OCI-LY1 (cell line): Measurements from ENCODE around the gene SLC2A9.

Experiments used
- H2AFZ ChIP-seq: fragments of 200-600 bp; sonication (generic), shearing (Covaris generic); 2 replicates; pipeline ENCODE4 v1.6.0; 2014; ENCODE audit warnings: antibody characterized with exemption, mild to moderate bottlenecking, low read length
- H3F3A ChIP-seq: fragments of 200-600 bp; sonication (generic), shearing (Covaris generic); 2 replicates; pipeline ENCODE4 v1.6.0; 2014; ENCODE audit warnings: mild to moderate bottlenecking, antibody characterized with exemption, low read length, moderate library complexity; ENCODE audit not compliant: insufficient read depth
- H3K27ac ChIP-seq: fragments of 200-600 bp; sonication (generic); 2 replicates; pipeline ENCODE4 v1.5.1; 2014; ENCODE audit warnings: low read length, mixed run types, mild to moderate bottlenecking, low read depth; ENCODE audit not compliant: poor library complexity, severe bottlenecking
- H3K27me3 ChIP-seq: fragments of 200-600 bp; sonication (generic); 2 replicates; pipeline ENCODE4 v1.6.0; 2014; ENCODE audit warnings: antibody characterized with exemption, mild to moderate bottlenecking, low read length, moderate library complexity; ENCODE audit not compliant: insufficient read depth
- H3K36me3 ChIP-seq: fragments of 200-600 bp; sonication (generic); 2 replicates; pipeline ENCODE4 v1.6.1; 2014; ENCODE audit warnings: mild to moderate bottlenecking, antibody characterized with exemption, low read length, moderate library complexity, mixed read lengths; ENCODE audit not compliant: insufficient read depth
- H3K4me1 ChIP-seq: fragments of 200-600 bp; sonication (generic); 2 replicates; pipeline ENCODE4 v1.5.1; 2014; ENCODE audit warnings: mild to moderate bottlenecking, low read length, moderate library complexity; ENCODE audit not compliant: insufficient read depth, severe bottlenecking
- H3K4me2 ChIP-seq: fragments of 200-600 bp; sonication (generic), shearing (Covaris generic); 2 replicates; pipeline ENCODE4 v1.6.1; 2014; ENCODE audit warnings: low read length
- H3K4me3 ChIP-seq: fragments of 200-600 bp; sonication (generic); 2 replicates; pipeline ENCODE4 v1.5.1; 2014; ENCODE audit warnings: low read length, low read depth, mild to moderate bottlenecking, mixed read lengths; ENCODE audit not compliant: poor library complexity, severe bottlenecking
- H3K79me2 ChIP-seq: fragments of 200-600 bp; shearing (Covaris generic); 2 replicates; pipeline ENCODE4 v1.6.1; 2016; ENCODE audit warnings: mixed run types, low read length, mixed read lengths; ENCODE audit not compliant: insufficient read depth
- H3K9ac ChIP-seq: fragments of 200-600 bp; sonication (generic), shearing (Covaris generic); 2 replicates; pipeline ENCODE4 v1.6.1; 2014; ENCODE audit warnings: mild to moderate bottlenecking, low read length, mixed read lengths
- H3K9me2 ChIP-seq: fragments of 200-600 bp; sonication (generic), shearing (Covaris generic); 2 replicates; pipeline ENCODE4 v1.6.1; 2014; ENCODE audit warnings: low read depth, mild to moderate bottlenecking, low read length, mixed read lengths
- H3K9me3 ChIP-seq: fragments of 200-600 bp; shearing (Covaris generic); 2 replicates; pipeline ENCODE4 v1.6.1; 2014; ENCODE audit warnings: low read length, mixed read lengths
- H4K20me1 ChIP-seq: fragments of 200-600 bp; sonication (generic), shearing (Covaris generic); 2 replicates; pipeline ENCODE4 v1.6.0; 2016; ENCODE audit warnings: mild to moderate bottlenecking, low read length; ENCODE audit not compliant: insufficient read depth
- EZH2 ChIP-seq: fragments of 200-600 bp; sonication (generic), shearing (Covaris generic); IDR thresholded peaks from 2 replicates; pipeline ENCODE4 v1.8.0; 2017; ENCODE audit warnings: borderline replicate concordance, mixed run types, mild to moderate bottlenecking, antibody characterized with exemption, low read length, moderate library complexity, mixed read lengths
- TF ChIP-seq, protein P1 (sequence below): fragments of 200-600 bp; sonication (generic), shearing (Covaris generic); IDR thresholded peaks from 2 replicates; pipeline ENCODE4 v1.5.1; 2017; ENCODE audit warnings: mild to moderate bottlenecking, antibody characterized with exemption, low read length, moderate library complexity, mixed read lengths

SLC2A9 gene

DNA sequence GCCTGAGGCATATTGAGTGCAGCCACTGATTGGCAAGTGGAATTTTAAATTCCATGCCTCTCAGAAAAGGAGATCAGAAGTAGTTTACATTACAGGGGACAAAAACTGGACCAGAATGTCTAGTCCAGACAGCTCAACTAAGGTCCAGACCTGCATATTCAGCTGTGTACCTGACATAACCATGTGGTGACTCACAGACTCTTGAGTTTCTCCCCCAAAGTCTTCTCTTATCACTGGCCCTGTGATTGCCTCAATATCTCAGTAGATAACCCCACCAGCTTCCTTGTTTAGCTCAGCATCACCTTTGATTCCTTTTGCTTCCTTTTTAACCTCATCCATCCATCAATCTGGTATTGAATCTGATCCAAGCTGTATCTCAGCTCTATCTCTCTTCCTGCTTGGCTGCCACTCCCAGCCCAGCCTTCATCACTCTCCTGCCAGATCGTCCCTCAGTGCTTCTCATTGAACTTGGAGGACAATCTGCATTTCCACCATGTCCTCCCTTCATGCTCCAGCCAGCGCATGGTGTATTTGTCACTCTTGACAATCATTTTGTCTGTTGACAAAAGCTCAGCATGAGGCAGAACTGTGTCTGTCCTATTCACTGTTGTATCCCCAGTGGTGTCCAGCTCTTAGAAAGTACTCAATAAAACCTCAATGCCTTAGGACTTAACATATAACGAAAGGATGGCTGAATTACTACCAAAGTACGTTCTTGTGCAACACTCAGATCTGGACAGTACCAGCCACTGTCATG, 27.8 kb upstream of the SLC2A9 start:
- no peak for TF ChIP-seq EZH2
- TF ChIP-seq, protein P1, sequence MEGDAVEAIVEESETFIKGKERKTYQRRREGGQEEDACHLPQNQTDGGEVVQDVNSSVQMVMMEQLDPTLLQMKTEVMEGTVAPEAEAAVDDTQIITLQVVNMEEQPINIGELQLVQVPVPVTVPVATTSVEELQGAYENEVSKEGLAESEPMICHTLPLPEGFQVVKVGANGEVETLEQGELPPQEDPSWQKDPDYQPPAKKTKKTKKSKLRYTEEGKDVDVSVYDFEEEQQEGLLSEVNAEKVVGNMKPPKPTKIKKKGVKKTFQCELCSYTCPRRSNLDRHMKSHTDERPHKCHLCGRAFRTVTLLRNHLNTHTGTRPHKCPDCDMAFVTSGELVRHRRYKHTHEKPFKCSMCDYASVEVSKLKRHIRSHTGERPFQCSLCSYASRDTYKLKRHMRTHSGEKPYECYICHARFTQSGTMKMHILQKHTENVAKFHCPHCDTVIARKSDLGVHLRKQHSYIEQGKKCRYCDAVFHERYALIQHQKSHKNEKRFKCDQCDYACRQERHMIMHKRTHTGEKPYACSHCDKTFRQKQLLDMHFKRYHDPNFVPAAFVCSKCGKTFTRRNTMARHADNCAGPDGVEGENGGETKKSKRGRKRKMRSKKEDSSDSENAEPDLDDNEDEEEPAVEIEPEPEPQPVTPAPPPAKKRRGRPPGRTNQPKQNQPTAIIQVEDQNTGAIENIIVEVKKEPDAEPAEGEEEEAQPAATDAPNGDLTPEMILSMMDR: no peak
- Histone ChIP-seq H4K20me1 (no peaks in the 10 kb centered on the region), H3K79me2 (no peaks in the 10 kb centered on the region), H3K9me3 (no peaks in the 10 kb centered on the region), H3K27ac (no peak overlapping the region), H3K9ac (no peak overlapping the region), H2AFZ (no peak overlapping the region), H3K4me3 (no peak overlapping the region), H3K4me2 (no peak overlapping the region), H3F3A (no peaks in the 10 kb centered on the region), H3K36me3 (no peaks in the 10 kb centered on the region), H3K9me2 (no peaks in the 10 kb centered on the region), H3K4me1 (no peaks in the 10 kb centered on the region), H3K27me3 (no peaks in the 10 kb centered on the region)

DNA sequence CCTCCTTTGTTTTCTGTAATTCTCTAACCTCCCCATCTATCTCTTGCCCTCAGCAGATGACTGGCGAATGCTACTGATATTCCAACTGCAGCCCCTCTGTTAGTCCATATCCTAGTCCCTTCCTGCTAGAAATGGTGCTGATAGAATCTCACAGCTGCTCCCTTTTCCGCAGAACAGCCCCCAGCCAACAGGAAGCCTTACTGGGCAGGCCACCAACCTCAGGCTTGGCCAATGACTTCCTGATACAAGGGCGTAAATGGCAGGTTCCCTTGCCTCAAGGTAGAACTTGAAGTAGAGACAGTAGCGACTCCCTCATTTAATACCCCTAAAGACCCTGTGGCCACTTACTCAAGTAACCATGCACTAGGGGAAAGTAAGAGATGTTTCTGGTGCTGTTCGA, 26.7 kb upstream of the SLC2A9 start:
- Histone ChIP-seq H3K79me2 (no peaks in the 10 kb centered on the region), H3K9me2 (no peaks in the 10 kb centered on the region), H2AFZ (no peak overlapping the region), H3K9me3 (no peaks in the 10 kb centered on the region), H3K4me2 (no peak overlapping the region), H3K9ac (no peak overlapping the region), H3K4me3 (no peak overlapping the region), H3F3A (no peaks in the 10 kb centered on the region), H3K27me3 (no peaks in the 10 kb centered on the region), H3K4me1 (no peaks in the 10 kb centered on the region), H3K36me3 (no peaks in the 10 kb centered on the region), H3K27ac (no peak overlapping the region), H4K20me1 (no peaks in the 10 kb centered on the region)
- TF ChIP-seq, protein P1: no peak
- no peak for TF ChIP-seq EZH2

DNA sequence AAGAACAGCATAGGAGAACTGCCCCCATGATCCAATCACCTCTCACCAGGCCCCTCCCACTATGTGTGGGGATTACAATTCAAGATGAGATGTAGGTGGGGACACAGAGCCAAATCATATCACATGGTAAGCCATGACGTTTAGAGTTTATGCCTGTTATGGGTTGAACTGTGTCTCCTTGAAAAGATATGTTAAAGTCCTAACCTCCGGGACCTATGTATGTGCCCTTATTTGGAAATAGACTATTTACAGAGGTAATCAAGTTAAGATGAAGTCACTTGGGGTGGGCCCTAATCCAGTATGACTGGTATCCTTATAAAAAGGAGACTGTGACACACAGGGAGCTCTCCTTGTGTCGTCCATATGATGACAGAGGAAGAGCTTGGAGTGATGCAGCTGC, 25.2 kb upstream of the SLC2A9 start:
- H3K4me3 ChIP-seq: no peak overlapping the region
- H3F3A ChIP-seq: no peaks in the 10 kb centered on the region
- no peaks in the 10 kb centered on the region for H3K9me3 ChIP-seq
- no peak overlapping the region for H3K4me2 ChIP-seq
- H2AFZ ChIP-seq: no peak overlapping the region
- no peaks in the 10 kb centered on the region for H3K4me1 ChIP-seq
- no peaks in the 10 kb centered on the region for H3K79me2 ChIP-seq
- no peak overlapping the region for H3K9ac ChIP-seq
- H3K27me3 ChIP-seq: no peaks in the 10 kb centered on the region
- no peaks in the 10 kb centered on the region for H3K9me2 ChIP-seq
- no peak overlapping the region for H3K27ac ChIP-seq
- H4K20me1 ChIP-seq: no peaks in the 10 kb centered on the region
- H3K36me3 ChIP-seq: no peaks in the 10 kb centered on the region
- TF ChIP-seq EZH2: no peak
- TF ChIP-seq, protein P1: no peak
